ENCODE data around the gene CTTNBP2. TPM values are rescaled to one million over a fixed set of nuclear protein-coding genes. Genes with fewer than 3 reads are reported as not detected.

Gene CTTNBP2
- total and polyA plus RNA-seq, 2 donors (not counting 1 experiment from before 2014, with no cell fraction given), result 0.04 to 0.27 TPM

DNA sequence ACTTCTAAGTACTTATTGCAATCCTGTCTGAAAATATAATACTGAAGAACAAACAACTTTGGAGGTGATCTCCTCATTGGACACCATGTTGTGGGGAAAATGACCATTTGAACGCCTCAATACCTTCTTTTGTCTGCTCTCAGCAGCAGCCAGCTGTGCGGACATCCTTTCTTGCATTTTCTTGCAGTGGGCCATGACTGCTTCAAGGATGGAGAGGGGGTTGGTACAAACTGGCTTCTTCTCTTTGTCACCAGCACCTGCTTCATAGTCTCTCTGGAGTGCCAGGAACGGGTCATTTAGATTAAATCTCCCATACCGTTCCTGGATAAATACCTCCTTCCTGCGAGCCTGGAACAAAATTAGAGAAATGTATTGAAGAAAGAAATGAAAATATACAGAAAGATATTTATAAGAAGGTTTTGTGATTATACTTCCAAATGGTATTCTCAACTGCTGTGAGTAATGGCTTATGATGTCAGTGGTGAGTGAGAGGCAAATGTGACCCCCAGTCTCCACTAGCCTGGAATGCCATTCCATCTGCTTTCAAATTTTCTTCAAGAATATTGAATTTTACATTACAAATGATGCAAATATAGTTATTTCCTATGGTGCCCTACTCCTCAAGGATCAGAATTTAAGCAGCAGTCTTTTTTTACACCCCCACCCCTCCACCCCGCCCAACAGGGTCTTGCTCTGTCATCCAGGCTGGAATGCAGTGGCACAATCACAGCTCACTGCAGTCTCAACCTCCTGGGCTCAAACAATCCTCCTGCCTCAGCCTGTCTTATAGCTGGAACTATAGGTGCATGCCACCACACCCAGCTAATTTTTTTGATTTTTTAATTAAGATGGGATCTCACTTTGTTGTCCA is 62.4 kb downstream of the CTTNBP2 start:
- no peak for TF ChIP-seq EZH2 (IDR thresholded peaks at IDR 0.05; ENCODE audit: borderline replicate concordance, insufficient read depth, low read depth, low read length, poor library complexity, severe bottlenecking)
- TF ChIP-seq, protein P1, sequence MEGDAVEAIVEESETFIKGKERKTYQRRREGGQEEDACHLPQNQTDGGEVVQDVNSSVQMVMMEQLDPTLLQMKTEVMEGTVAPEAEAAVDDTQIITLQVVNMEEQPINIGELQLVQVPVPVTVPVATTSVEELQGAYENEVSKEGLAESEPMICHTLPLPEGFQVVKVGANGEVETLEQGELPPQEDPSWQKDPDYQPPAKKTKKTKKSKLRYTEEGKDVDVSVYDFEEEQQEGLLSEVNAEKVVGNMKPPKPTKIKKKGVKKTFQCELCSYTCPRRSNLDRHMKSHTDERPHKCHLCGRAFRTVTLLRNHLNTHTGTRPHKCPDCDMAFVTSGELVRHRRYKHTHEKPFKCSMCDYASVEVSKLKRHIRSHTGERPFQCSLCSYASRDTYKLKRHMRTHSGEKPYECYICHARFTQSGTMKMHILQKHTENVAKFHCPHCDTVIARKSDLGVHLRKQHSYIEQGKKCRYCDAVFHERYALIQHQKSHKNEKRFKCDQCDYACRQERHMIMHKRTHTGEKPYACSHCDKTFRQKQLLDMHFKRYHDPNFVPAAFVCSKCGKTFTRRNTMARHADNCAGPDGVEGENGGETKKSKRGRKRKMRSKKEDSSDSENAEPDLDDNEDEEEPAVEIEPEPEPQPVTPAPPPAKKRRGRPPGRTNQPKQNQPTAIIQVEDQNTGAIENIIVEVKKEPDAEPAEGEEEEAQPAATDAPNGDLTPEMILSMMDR (IDR thresholded peaks at IDR 0.05), result no peak
- Histone ChIP-seq H3K4me2 (replicated peaks; ENCODE audit: low read depth, low read length, poor library complexity, severe bottlenecking) (no peak overlapping the region), H3K4me3 (ENCODE audit: control extremely low read depth in 1 of 5, extremely low read depth in 1 of 5, insufficient read depth in 1 of 5, low read depth in 2 of 5, low read length in 4 of 5) (no peak overlapping the region), H3K4me1 (ENCODE audit: control insufficient read depth in 2 of 2, insufficient read depth in 2 of 2, low read length in 2 of 2) (no peaks in the 10 kb centered on the region), H3K27ac (ENCODE audit: low read length in 2 of 2) (no peak overlapping the region), H3K27me3 (replicated peaks in 1 of 4; ENCODE audit: control extremely low read depth in 1 of 4, control insufficient read depth in 3 of 4, insufficient read depth in 4 of 4, low read length in 3 of 4) (no peaks in the 10 kb centered on the region), H3K9me3 (ENCODE audit: control extremely low read depth in 1 of 3, control insufficient read depth in 2 of 3, insufficient read depth in 1 of 3, low read length in 2 of 3) (no peaks in the 10 kb centered on the region), H2AFZ (ENCODE audit: insufficient read depth, low read depth, low read length, poor library complexity, severe bottlenecking) (no peak overlapping the region), H3K9ac (ENCODE audit: low read length) (no peak overlapping the region), H3K36me3 (replicated peaks in 1 of 2; ENCODE audit: control extremely low read depth in 1 of 2, control insufficient read depth in 1 of 2, extremely low read depth in 1 of 2, insufficient read depth in 2 of 2, low read length in 1 of 2) (no peaks in the 10 kb centered on the region), H3K79me2 (ENCODE audit: control insufficient read depth, insufficient read depth, low read length) (no peaks in the 10 kb centered on the region), H4K20me1 (ENCODE audit: control insufficient read depth, insufficient read depth, low read length, poor library complexity, severe bottlenecking) (no peaks in the 10 kb centered on the region)
- ChIA-PET CTCF (no interaction called here), POLR2A (no interaction called here)
- H3K9me3 Mint-ChIP-seq (ENCODE audit: insufficient read depth), result no peaks in the 10 kb centered on the region
- H3K4me3 Mint-ChIP-seq, result no peak overlapping the region
- ATAC-seq (ENCODE audit: low read depth) (no peak), DNase-seq (no peak)
- intact Hi-C loops (cut with micrococcal nuclease), result no loop called here
- H3K4me1 Mint-ChIP-seq, result no peaks in the 10 kb centered on the region
- 93% methylated on average over 3 of the region's 6 CpGs for WGBS (ENCODE audit: insufficient coverage)
- H3K27ac Mint-ChIP-seq, result no peak overlapping the region
- H3K27me3 Mint-ChIP-seq, result no peaks in the 10 kb centered on the region

DNA sequence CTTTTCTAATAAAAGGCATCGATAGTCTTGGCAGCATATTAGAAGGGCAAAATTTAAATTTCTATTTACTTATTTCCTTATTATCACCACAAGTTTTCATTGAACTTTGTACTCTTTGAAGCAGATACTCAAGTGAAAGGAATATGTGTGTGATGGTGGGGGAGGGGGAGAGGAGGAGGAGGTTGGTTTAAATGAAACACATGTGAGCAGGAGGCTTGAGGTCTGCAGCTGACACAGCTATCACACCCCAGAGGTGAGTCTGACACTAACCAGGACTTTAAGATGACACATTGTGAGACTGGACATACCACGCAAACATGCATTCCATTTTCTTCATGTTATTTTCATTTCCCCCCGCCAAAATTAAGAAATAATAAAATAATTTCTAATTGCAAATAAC is 63.3 kb downstream of the CTTNBP2 start:
- H3K4me3 Mint-ChIP-seq, result no peak overlapping the region
- H3K36me3 ChIP-seq (replicated peaks in 1 of 2; ENCODE audit: control extremely low read depth in 1 of 2, control insufficient read depth in 1 of 2, extremely low read depth in 1 of 2, insufficient read depth in 2 of 2, low read length in 1 of 2), result no peaks in the 10 kb centered on the region
- H3K4me1 Mint-ChIP-seq, result no peaks in the 10 kb centered on the region
- no peaks in the 10 kb centered on the region for H3K4me1 ChIP-seq (ENCODE audit: control insufficient read depth in 2 of 2, insufficient read depth in 2 of 2, low read length in 2 of 2)
- H2AFZ ChIP-seq (ENCODE audit: insufficient read depth, low read depth, low read length, poor library complexity, severe bottlenecking), result no peak overlapping the region
- no peaks in the 10 kb centered on the region for H3K9me3 ChIP-seq (ENCODE audit: control extremely low read depth in 1 of 3, control insufficient read depth in 2 of 3, insufficient read depth in 1 of 3, low read length in 2 of 3)
- H3K27ac ChIP-seq (ENCODE audit: low read length in 2 of 2), result no peak overlapping the region
- H3K4me3 ChIP-seq (ENCODE audit: control extremely low read depth in 1 of 5, extremely low read depth in 1 of 5, insufficient read depth in 1 of 5, low read depth in 2 of 5, low read length in 4 of 5), result no peak overlapping the region
- WGBS (ENCODE audit: insufficient coverage), result no CpG with 5 or more reads among the region's 3 CpGs
- CTCF ChIA-PET, result no interaction called here
- no peaks in the 10 kb centered on the region for H3K79me2 ChIP-seq (ENCODE audit: control insufficient read depth, insufficient read depth, low read length)
- DNase-seq (no peak), ATAC-seq (ENCODE audit: low read depth) (no peak)
- H3K9ac ChIP-seq (ENCODE audit: low read length), result no peak overlapping the region
- TF ChIP-seq EZH2 (IDR thresholded peaks at IDR 0.05; ENCODE audit: borderline replicate concordance, insufficient read depth, low read depth, low read length, poor library complexity, severe bottlenecking), result no peak
- TF ChIP-seq, protein P1 (IDR thresholded peaks at IDR 0.05), result no peak
- no peaks in the 10 kb centered on the region for H3K27me3 Mint-ChIP-seq
- H3K27me3 ChIP-seq (replicated peaks in 1 of 4; ENCODE audit: control extremely low read depth in 1 of 4, control insufficient read depth in 3 of 4, insufficient read depth in 4 of 4, low read length in 3 of 4), result no peaks in the 10 kb centered on the region
- POLR2A ChIA-PET, result no interaction called here
- H3K27ac Mint-ChIP-seq, result no peak overlapping the region
- H4K20me1 ChIP-seq (ENCODE audit: control insufficient read depth, insufficient read depth, low read length, poor library complexity, severe bottlenecking), result no peaks in the 10 kb centered on the region
- H3K9me3 Mint-ChIP-seq (ENCODE audit: insufficient read depth), result no peaks in the 10 kb centered on the region
- intact Hi-C loops (cut with micrococcal nuclease), result no loop called here
- H3K4me2 ChIP-seq (replicated peaks; ENCODE audit: low read depth, low read length, poor library complexity, severe bottlenecking), result no peak overlapping the region
